ENCODE data around the gene NFATC2.

DNA sequence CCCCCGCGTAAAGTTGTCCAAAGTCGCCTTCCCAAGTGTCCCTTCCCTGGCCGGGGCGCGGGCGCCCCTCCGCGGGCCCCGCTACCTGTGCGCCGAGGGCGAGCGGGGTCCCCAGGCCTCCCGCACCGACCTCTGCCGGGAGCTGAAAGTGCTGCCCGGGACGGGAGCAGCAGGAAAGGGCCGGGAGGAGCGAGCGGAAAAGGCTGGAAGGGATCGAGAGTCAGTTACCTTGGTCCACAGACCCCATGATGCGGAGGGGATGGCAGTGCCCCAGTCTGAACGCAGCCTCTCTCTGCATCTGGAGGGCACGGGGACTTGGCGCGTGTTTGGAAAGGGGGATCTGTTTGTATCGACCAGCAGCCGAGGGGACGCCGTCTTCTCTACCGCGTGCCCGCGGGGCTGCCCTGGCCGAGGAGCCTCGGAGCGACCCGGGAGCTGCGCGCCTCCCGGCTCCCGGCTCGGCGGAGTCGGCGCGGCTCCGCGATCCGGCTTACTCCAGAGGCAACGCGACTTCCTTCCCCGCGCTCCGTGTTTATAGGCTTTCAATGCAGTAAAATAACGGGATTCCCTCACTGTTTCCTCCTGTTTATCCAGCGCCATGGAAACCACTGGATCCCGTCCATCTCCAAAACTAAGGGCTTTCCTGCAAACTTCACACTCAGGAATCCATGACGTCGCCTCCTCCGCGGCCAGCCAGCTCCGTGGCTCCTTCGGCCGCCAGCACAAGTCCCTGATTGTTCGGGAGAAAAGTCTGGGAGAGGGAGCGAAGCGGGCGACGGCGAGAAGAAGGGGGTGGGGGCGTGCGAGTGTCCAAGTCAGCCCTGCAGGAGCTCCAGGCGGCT is 20.0 kb upstream of the NFATC2 start:
- TF ChIP-seq ELF4 (IDR thresholded peaks at IDR 0.05) (no peak), FOXA1 (IDR thresholded peaks at IDR 0.05) (no peak), SP1 (IDR thresholded peaks at IDR 0.05) (no peak), ARNT (IDR thresholded peaks at IDR 0.05) (no peak), FOXK2 (IDR thresholded peaks at IDR 0.05) (no peak), HDGF (IDR thresholded peaks at IDR 0.05; ENCODE audit: borderline replicate concordance) (no peak), TARDBP (IDR thresholded peaks at IDR 0.05) (no peak), BHLHE40 (IDR thresholded peaks at IDR 0.05; ENCODE audit: borderline replicate concordance) (no peak), SUZ12 (IDR thresholded peaks at IDR 0.05) (no peak), LEF1 (IDR thresholded peaks at IDR 0.05; ENCODE audit: borderline replicate concordance) (no peak), L3MBTL2 (conservative IDR thresholded peaks at IDR 0.05) (peak; percentile 68), ZNF384 (IDR thresholded peaks at IDR 0.05) (no peak), FOXM1 (IDR thresholded peaks at IDR 0.05; ENCODE audit: borderline replicate concordance) (no peak)
- TF ChIP-seq, protein P1, sequence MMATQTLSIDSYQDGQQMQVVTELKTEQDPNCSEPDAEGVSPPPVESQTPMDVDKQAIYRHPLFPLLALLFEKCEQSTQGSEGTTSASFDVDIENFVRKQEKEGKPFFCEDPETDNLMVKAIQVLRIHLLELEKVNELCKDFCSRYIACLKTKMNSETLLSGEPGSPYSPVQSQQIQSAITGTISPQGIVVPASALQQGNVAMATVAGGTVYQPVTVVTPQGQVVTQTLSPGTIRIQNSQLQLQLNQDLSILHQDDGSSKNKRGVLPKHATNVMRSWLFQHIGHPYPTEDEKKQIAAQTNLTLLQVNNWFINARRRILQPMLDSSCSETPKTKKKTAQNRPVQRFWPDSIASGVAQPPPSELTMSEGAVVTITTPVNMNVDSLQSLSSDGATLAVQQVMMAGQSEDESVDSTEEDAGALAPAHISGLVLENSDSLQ (IDR thresholded peaks at IDR 0.05) = no peak
